ENCODE data around the gene ASPM.

DNA sequence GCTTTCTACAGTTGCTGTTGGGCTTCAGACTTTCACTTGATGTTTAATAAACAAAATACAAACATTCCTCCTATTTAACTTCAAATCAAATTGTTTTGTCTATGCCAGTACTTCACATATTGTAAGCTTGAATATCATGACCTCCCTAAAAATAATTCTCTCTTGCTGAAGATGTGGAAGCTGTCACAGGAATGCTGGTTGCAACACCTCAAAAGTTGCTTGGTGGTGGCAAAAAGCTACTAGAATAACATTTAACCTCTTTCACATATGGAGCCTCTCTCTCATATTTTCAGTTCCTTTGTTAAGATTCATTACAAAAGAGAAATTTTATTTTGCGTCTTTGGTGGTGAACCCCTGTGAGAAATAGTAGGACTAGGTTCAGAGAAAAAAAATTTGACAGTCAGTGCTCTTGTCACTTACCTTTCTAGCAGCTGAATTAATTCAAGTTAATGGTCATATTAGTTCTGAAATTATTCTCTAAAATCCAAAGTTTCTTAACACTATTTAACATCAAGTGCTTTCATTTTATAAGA lies 53.9 kb downstream of the ASPM start:
- no peak for TF ChIP-seq POLR2AphosphoS5 (IDR thresholded peaks at IDR 0.05)
- no peak for TF ChIP-seq POLR2A (IDR thresholded peaks at IDR 0.05)
- TF ChIP-seq CTCF (IDR thresholded peaks at IDR 0.05 in 8 of 11, conservative IDR thresholded peaks at IDR 0.05 in 3 of 11): no peak
